CD4-positive, alpha-beta T cell treated with Interleukin-17A for 4 hours (primary cell): Measurements from ENCODE around the gene LGI1.
"Not testable (repeated sequence)": the region's sequence is repeated elsewhere in the genome, so short reads cannot be mapped to it uniquely, and the experiment has no call there.

Experiments used
- DNase-seq: peaks from one replicate; pipeline ENCODE4 v3.0.0-alpha.2; 2020; ENCODE audit warnings: mixed read lengths

LGI1 gene

GRCh38 chr10:93812659-93813338, 55.1 kb downstream of the LGI1 start:
- no peak for DNase-seq

- DNase-seq = peak; percentile 38
These were observed 56.0 kb downstream of the LGI1 start for GRCh38 chr10:93813507-93814465.

GRCh38 chr10:93815304-93816096, 57.8 kb downstream of the LGI1 start:
- no peak for DNase-seq

- DNase-seq = peak; percentile 18
These were observed 58.5 kb downstream of the LGI1 start for GRCh38 chr10:93816123-93816747.

- DNase-seq = no peak
These were observed 60.4 kb downstream of the LGI1 start for GRCh38 chr10:93818086-93818485.

- DNase-seq = no peak
These were observed 61.8 kb downstream of the LGI1 start for GRCh38 chr10:93819520-93819919.

- no peak for DNase-seq
These were observed 62.7 kb downstream of the LGI1 start for GRCh38 chr10:93820434-93820833.

GRCh38 chr10:93821051-93821772, 63.5 kb downstream of the LGI1 start:
- DNase-seq = no peak

- no peak for DNase-seq
These were observed 68.6 kb downstream of the LGI1 start for GRCh38 chr10:93826355-93826754.

- DNase-seq = no peak
These were observed 69.5 kb downstream of the LGI1 start for GRCh38 chr10:93827056-93827804.

GRCh38 chr10:93831065-93831464, 73.3 kb downstream of the LGI1 start:
- DNase-seq = not testable (repeated sequence)

- DNase-seq = no peak
These were observed 78.0 kb downstream of the LGI1 start for GRCh38 chr10:93835770-93836169.

GRCh38 chr10:93837822-93838221, 80.1 kb downstream of the LGI1 start:
- DNase-seq = no peak

- DNase-seq = no peak
These were observed 80.5 kb downstream of the LGI1 start for GRCh38 chr10:93838278-93838677.

GRCh38 chr10:93841961-93842360, 84.2 kb downstream of the LGI1 start:
- DNase-seq = no peak

- DNase-seq = no peak
These were observed 87.4 kb downstream of the LGI1 start for GRCh38 chr10:93844979-93845626.
